Measurements from ENCODE around the gene MAST2. TPM values are rescaled to one million over a fixed set of nuclear protein-coding genes. Genes with fewer than 3 reads are reported as not detected.
"Not testable (repeated sequence)": the region's sequence is repeated elsewhere in the genome, so short reads cannot be mapped to it uniquely, and the experiment has no call there.

MAST2 gene
- total RNA-seq, 1 donor from 2014 or later: 60.7 TPM

- Mint-ChIP-seq H3K27me3 (ENCODE audit: low read depth) (no peaks in the 10 kb centered on the region), H3K27ac (peak overlapping the region; percentile 87), H3K4me1 (peaks cover 27% of the 10 kb centered on the region), H3K9me3 (no peaks in the 10 kb centered on the region), H3K4me3 (peak overlapping the region; percentile 82), H3K36me3 (peaks cover 3% of the 10 kb centered on the region)
- peak in 1 of 2 experiments; percentile 39 for DNase-seq (ENCODE audit: low spot score in 2 of 2, unreplicated experiment in 2 of 2)
- TF ChIP-seq CTCF (IDR thresholded peaks at IDR 0.05; ENCODE audit: unreplicated experiment): no peak
Measured at GRCh38 chr1:45802343-45803298, 791 bp upstream of the MAST2 start.

- peak in 1 of 2 experiments; percentile 39 for DNase-seq (ENCODE audit: low spot score in 2 of 2, unreplicated experiment in 2 of 2)
- not testable (repeated sequence) for H3K9me3 Mint-ChIP-seq; H3K27me3 Mint-ChIP-seq (ENCODE audit: low read depth)
- Mint-ChIP-seq H3K27ac (peak overlapping the region; percentile 91), H3K4me1 (peaks cover 27% of the 10 kb centered on the region), H3K4me3 (peak overlapping the region; percentile 95), H3K36me3 (peaks cover 11% of the 10 kb centered on the region)
Measured at GRCh38 chr1:45803781-45804668, 613 bp downstream of the MAST2 start.

- peaks cover 11% of the 10 kb centered on the region for H3K36me3 Mint-ChIP-seq
- no peak for TF ChIP-seq CTCF (IDR thresholded peaks at IDR 0.05; ENCODE audit: unreplicated experiment)
- no peaks in the 10 kb centered on the region for H3K9me3 Mint-ChIP-seq
- peak overlapping the region; percentile 95 for H3K4me3 Mint-ChIP-seq
- DNase-seq (ENCODE audit: low spot score in 2 of 2, unreplicated experiment in 2 of 2): no peak
- H3K27ac Mint-ChIP-seq: no peak overlapping the region
- H3K27me3 Mint-ChIP-seq (ENCODE audit: low read depth): no peaks in the 10 kb centered on the region
- peaks cover 27% of the 10 kb centered on the region for H3K4me1 Mint-ChIP-seq
Measured at GRCh38 chr1:45804669-45804969, 1.2 kb downstream of the MAST2 start.

GRCh38 chr1:45806129-45806528 is 2.7 kb downstream of the MAST2 start:
- no peak for TF ChIP-seq CTCF (IDR thresholded peaks at IDR 0.05; ENCODE audit: unreplicated experiment)
- no peaks in the 10 kb centered on the region for H3K27me3 Mint-ChIP-seq (ENCODE audit: low read depth)

GRCh38 chr1:45809761-45810160 is 6.3 kb downstream of the MAST2 start:
- no peak for TF ChIP-seq CTCF (IDR thresholded peaks at IDR 0.05; ENCODE audit: unreplicated experiment)
- peaks cover 11% of the 10 kb centered on the region for H3K36me3 Mint-ChIP-seq
- DNase-seq (ENCODE audit: low spot score in 2 of 2, unreplicated experiment in 2 of 2): no peak
- H3K27me3 Mint-ChIP-seq (ENCODE audit: low read depth): no peaks in the 10 kb centered on the region
- H3K4me3 Mint-ChIP-seq: no peak overlapping the region
- H3K4me1 Mint-ChIP-seq: peaks cover 8% of the 10 kb centered on the region
- H3K27ac Mint-ChIP-seq: no peak overlapping the region
- no peaks in the 10 kb centered on the region for H3K9me3 Mint-ChIP-seq

More at GRCh38 chr1:45806129-45806528, 2.7 kb downstream of the MAST2 start:
- no peak for DNase-seq (ENCODE audit: low spot score in 2 of 2, unreplicated experiment in 2 of 2)
- H3K4me3 Mint-ChIP-seq: no peak overlapping the region
- peaks cover 27% of the 10 kb centered on the region for H3K4me1 Mint-ChIP-seq
- peaks cover 11% of the 10 kb centered on the region for H3K36me3 Mint-ChIP-seq
- H3K9me3 Mint-ChIP-seq: no peaks in the 10 kb centered on the region
- H3K27ac Mint-ChIP-seq: no peak overlapping the region

- no peak for DNase-seq (ENCODE audit: low spot score in 2 of 2, unreplicated experiment in 2 of 2)
- no peak for TF ChIP-seq CTCF (IDR thresholded peaks at IDR 0.05; ENCODE audit: unreplicated experiment)
- Mint-ChIP-seq H3K4me1 (no peaks in the 10 kb centered on the region), H3K27me3 (ENCODE audit: low read depth) (no peaks in the 10 kb centered on the region), H3K27ac (no peak overlapping the region), H3K4me3 (no peak overlapping the region), H3K9me3 (peaks cover 18% of the 10 kb centered on the region), H3K36me3 (peaks cover 25% of the 10 kb centered on the region)
Measured at GRCh38 chr1:45814776-45815175, 11.4 kb downstream of the MAST2 start.
